Calu3 (cell line): Measurements from ENCODE around the gene RAI1. TPM values are rescaled to one million over a fixed set of nuclear protein-coding genes. Genes with fewer than 3 reads are reported as not detected.

Source experiments
- BruUV-seq: library from RNA; stranded (reverse); fragments of 400-500 nt; replicated peaks from 2 replicates; lab custom pipeline; 2021; lab: Mats Ljungman, UMichigan
- CTCF ChIA-PET: fragments of 300-600 bp; sonication (Branson Sonifier 250); formaldehyde crosslinking; loops from one replicate; lab custom pipeline; 2022; ENCODE audit warnings: antibody characterized with exemption; lab: Charles Lee
- DNase-seq: peaks from one replicate; pipeline ENCODE4 v3.0.0; 2022
- H3K27ac Mint-ChIP-seq: one replicate; pipeline ENCODE4 v1.8.0; 2022; ENCODE audit warnings: mixed read lengths; ENCODE audit not compliant: unreplicated experiment
- H3K27me3 Mint-ChIP-seq: one replicate; pipeline ENCODE4 v1.8.0; 2022; ENCODE audit warnings: mixed read lengths; ENCODE audit not compliant: unreplicated experiment
- H3K36me3 Mint-ChIP-seq: one replicate; pipeline ENCODE4 v1.8.0; 2022; ENCODE audit warnings: mild to moderate bottlenecking, moderate library complexity, mixed read lengths; ENCODE audit not compliant: insufficient read depth, unreplicated experiment
- H3K4me1 Mint-ChIP-seq: one replicate; pipeline ENCODE4 v1.8.0; 2022; ENCODE audit warnings: mild to moderate bottlenecking, low read depth, mixed read lengths; ENCODE audit not compliant: unreplicated experiment
- H3K4me3 Mint-ChIP-seq: one replicate; pipeline ENCODE4 v1.8.0; 2022; ENCODE audit warnings: mild to moderate bottlenecking, low read depth, moderate library complexity, mixed read lengths; ENCODE audit not compliant: unreplicated experiment
- H3K9me3 Mint-ChIP-seq: one replicate; pipeline ENCODE4 v1.8.0; 2022; ENCODE audit warnings: low read depth, mixed read lengths; ENCODE audit not compliant: unreplicated experiment
- CTCF ChIP-seq: fragments of 200-600 bp; IDR thresholded peaks from one replicate; pipeline ENCODE4 v1.8.0; 2022; ENCODE audit warnings: antibody characterized with exemption; ENCODE audit not compliant: unreplicated experiment
- intact Hi-C: fragments of 100-400 bp; cut with micrococcal nuclease; formaldehyde crosslinking; loops from one replicate; pipeline ENCODE4 v1.10.0; 2022; ENCODE audit not compliant: unreplicated experiment
- total RNA-seq: library from RNA; stranded (reverse); gene quantifications from 2 replicates; pipeline ENCODE4 v1.2.3, GENCODE V29; 2022

Gene RAI1
- total RNA-seq, 1 experiment from 2014 or later = 38.0 TPM

DNA sequence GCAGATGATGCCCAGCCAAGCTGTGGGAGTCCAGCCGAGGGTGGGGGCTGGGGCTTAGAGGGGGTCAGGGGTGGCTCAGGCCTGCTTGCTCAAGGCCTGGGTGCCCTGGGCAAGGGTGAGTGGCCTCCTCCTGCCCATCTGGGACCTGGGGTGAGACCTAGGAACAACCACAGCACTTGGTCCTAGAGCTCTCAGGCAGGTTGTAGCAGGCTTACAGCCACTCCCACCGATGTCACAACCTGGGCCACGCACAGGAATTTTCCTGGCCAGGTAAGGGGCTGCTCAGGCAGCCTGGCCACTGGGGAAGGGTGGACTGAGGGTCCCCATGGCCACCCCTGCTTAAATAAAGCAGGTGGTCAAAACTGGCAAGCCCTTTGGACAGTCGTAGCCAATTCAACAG, 161.8 kb downstream of the RAI1 start:
- no TSS peak for BruUV-seq
- H3K27me3 Mint-ChIP-seq = no peaks in the 10 kb centered on the region
- H3K4me1 Mint-ChIP-seq = peaks cover 8% of the 10 kb centered on the region
- no peaks in the 10 kb centered on the region for H3K9me3 Mint-ChIP-seq
- no peak for DNase-seq
- no peak overlapping the region for H3K4me3 Mint-ChIP-seq
- no peak overlapping the region for H3K27ac Mint-ChIP-seq
- TF ChIP-seq CTCF = no peak
- H3K36me3 Mint-ChIP-seq = peaks cover 24% of the 10 kb centered on the region
- intact Hi-C loops = no loop called here
- CTCF ChIA-PET = interaction anchor here (0.5 kb wide), 1 partner anchor 12 kb away, joined by 6 read pairs; no protein-coding TSS in a partner anchor

GRCh38 chr17:17844079-17844478, 162.8 kb downstream of the RAI1 start:
- H3K4me3 Mint-ChIP-seq = no peak overlapping the region
- no peaks in the 10 kb centered on the region for H3K27me3 Mint-ChIP-seq
- no peak for DNase-seq
- intact Hi-C loops = no loop called here
- H3K9me3 Mint-ChIP-seq = no peaks in the 10 kb centered on the region
- H3K27ac Mint-ChIP-seq = no peak overlapping the region
- peaks cover 20% of the 10 kb centered on the region for H3K36me3 Mint-ChIP-seq
- no peak for TF ChIP-seq CTCF
- peaks cover 10% of the 10 kb centered on the region for H3K4me1 Mint-ChIP-seq
- CTCF ChIA-PET = no interaction called here
- no TSS peak for BruUV-seq

DNA sequence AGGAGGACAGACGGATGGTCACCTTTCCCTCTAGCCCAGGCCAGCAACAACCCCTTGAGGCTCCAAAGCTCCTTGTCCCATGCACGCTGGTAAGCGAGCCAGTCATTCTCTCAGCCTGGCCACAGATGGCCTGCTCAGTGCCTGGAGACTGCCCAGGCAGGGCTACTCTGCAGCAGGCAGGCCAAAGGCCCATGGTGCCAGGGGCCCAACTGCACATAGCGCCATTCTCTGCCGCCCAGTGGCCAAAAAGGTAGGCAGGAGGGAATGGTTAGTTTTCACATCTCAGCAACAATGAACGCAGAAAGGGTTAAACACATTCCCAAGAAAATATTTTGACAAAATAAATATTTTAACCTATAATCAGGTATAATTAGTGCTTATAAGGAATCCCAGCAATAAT, 163.2 kb downstream of the RAI1 start:
- Mint-ChIP-seq H3K4me3 (no peak overlapping the region), H3K4me1 (peaks cover 14% of the 10 kb centered on the region), H3K9me3 (no peaks in the 10 kb centered on the region), H3K36me3 (peaks cover 16% of the 10 kb centered on the region), H3K27ac (no peak overlapping the region), H3K27me3 (no peaks in the 10 kb centered on the region)
- BruUV-seq = no TSS peak
- CTCF ChIA-PET = no interaction called here
- no peak for DNase-seq
- TF ChIP-seq CTCF = no peak
- intact Hi-C loops = no loop called here

GRCh38 chr17:17845046-17845775, 164.0 kb downstream of the RAI1 start:
- H3K27ac Mint-ChIP-seq = no peak overlapping the region
- no peak overlapping the region for H3K4me3 Mint-ChIP-seq
- peaks cover 14% of the 10 kb centered on the region for H3K4me1 Mint-ChIP-seq
- H3K9me3 Mint-ChIP-seq = no peaks in the 10 kb centered on the region
- intact Hi-C loops = no loop called here
- no peaks in the 10 kb centered on the region for H3K27me3 Mint-ChIP-seq
- no TSS peak for BruUV-seq
- peaks cover 12% of the 10 kb centered on the region for H3K36me3 Mint-ChIP-seq
- DNase-seq = no peak
- CTCF ChIA-PET = interaction anchor here (0.5 kb wide), 1 partner anchor 527 kb away, joined by 3 read pairs; no protein-coding TSS in a partner anchor
- no peak for TF ChIP-seq CTCF
